ENCODE measurements around the gene MYO19. TPM values are rescaled to one million over a fixed set of nuclear protein-coding genes. Genes with fewer than 3 reads are reported as not detected.

The MYO19 gene
- total and polyA plus RNA-seq, 9 of the 15 experiments (the other 6 are each of a cell fraction or from before 2014, with no cell fraction given): 21.6 to 176 (median 129) TPM

DNA sequence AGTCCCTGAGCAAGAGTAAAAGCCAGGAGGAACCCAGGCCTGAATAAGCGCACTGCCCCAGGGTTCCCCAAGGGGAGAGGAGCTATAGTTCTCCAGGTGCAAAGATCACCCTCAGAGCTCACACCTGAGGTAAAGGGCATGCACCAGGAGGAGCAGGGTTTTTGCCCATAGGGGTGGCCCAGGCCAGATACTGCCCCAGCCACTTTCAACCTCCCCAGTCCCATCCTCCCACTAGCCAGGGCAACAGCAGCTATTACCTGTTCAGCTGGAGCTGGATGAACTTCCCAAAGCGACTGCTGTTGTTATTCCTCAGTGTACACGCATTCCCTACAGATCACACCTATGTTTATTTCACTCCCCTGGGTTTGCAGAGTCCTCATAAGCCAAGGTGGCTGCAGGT is 19.8 kb downstream of the MYO19 start (continued):
- TF ChIP-seq MAX (CRISPR knock-in tag; IDR thresholded peaks at IDR 0.05) (no peak), HDAC2 (IDR thresholded peaks at IDR 0.05) (no peak), ZNF57 (CRISPR knock-in tag; IDR thresholded peaks at IDR 0.05) (no peak), PTTG1 (tag; IDR thresholded peaks at IDR 0.05; ENCODE audit: low read depth) (no peak), ETV6 (IDR thresholded peaks at IDR 0.05; ENCODE audit: borderline replicate concordance in 1 of 2, low read depth in 2 of 2, low read length in 1 of 2) (no peak), ETV6 (CRISPR knock-in tag; IDR thresholded peaks at IDR 0.05; ENCODE audit: borderline replicate concordance) (no peak), SETDB1 (IDR thresholded peaks at IDR 0.05; ENCODE audit: low read length) (no peak)

GRCh38 chr17:36512641-36513040 is 22.0 kb downstream of the MYO19 start:
- H3K79me2 ChIP-seq (ENCODE audit: control insufficient read depth, insufficient read depth, low read length): no peaks in the 10 kb centered on the region
- 94% methylated on average over 5 of the region's 5 CpGs for WGBS (ENCODE audit: insufficient coverage, low coverage, missing lambda C conversion rate)
- no peak for FAIRE-seq
- no peak overlapping the region for H3K4me2 ChIP-seq (ENCODE audit: insufficient read depth, low read length)
- ChIA-PET CTCF (ENCODE audit: low intra/inter-chr PET ratio) (no interaction called here), POLR2A (interaction anchor here (0.6 kb wide), 1 partner anchor 963 kb away, joined by 3 read pairs; no protein-coding TSS in a partner anchor)
- peak in 1 of 4 experiments; percentile 9 for DNase-seq (ENCODE audit: extremely low read depth in 1 of 4, low spot score in 3 of 4)
- H3K9me1 ChIP-seq (ENCODE audit: control insufficient read depth, insufficient read depth, low read length): no peaks in the 10 kb centered on the region
- peaks cover 0 to 3% of the 10 kb centered on the region in 2 experiments; a peak in 1 of 5 replicates for H3K4me1 ChIP-seq (replicated peaks in 1 of 2; ENCODE audit: control insufficient read depth in 2 of 2, insufficient read depth in 2 of 2, low read length in 2 of 2)
- H3K4me3 ChIP-seq: no peak overlapping the region
- in situ Hi-C loops (cut with MboI): no loop called here
- no peak for ATAC-seq
- TF ChIP-seq ZNF57 (CRISPR knock-in tag; IDR thresholded peaks at IDR 0.05): no peak
- no peak for TF ChIP-seq STAG1 (CRISPR knock-in tag; IDR thresholded peaks at IDR 0.05; ENCODE audit: borderline replicate concordance)
- no peak for TF ChIP-seq ZBTB7A (IDR thresholded peaks at IDR 0.05; ENCODE audit: borderline replicate concordance, control insufficient read depth, low read depth, low read length)
- no peak for TF ChIP-seq CHD2 (IDR thresholded peaks at IDR 0.05; ENCODE audit: low read depth, low read length)
- peaks cover 6% of the 10 kb centered on the region; the same call in 1 of the 2 replicates for H4K20me1 ChIP-seq (replicated peaks; ENCODE audit: control insufficient read depth, insufficient read depth, low read length)
- no peaks in the 10 kb centered on the region for H3K27me3 ChIP-seq (ENCODE audit: control insufficient read depth in 2 of 2, insufficient read depth in 2 of 2, low read length in 2 of 2)
- intact Hi-C loops (cut with micrococcal nuclease): no loop called here
- BruUV-seq (replicated peaks): TSS peak; percentile 28
- peaks cover 95% of the 10 kb centered on the region for H3K36me3 ChIP-seq (ENCODE audit: control insufficient read depth, insufficient read depth, low read length)
- H3K27ac ChIP-seq (ENCODE audit: extremely low read depth, low read depth, low read length): no peak overlapping the region
- no peak overlapping the region for H2AFZ ChIP-seq (ENCODE audit: low read depth, low read length)
- no peaks in the 10 kb centered on the region for H3K9me3 ChIP-seq (replicated peaks; ENCODE audit: control insufficient read depth, insufficient read depth, low read depth, low read length)
- no peak overlapping the region for H3K9ac ChIP-seq (ENCODE audit: insufficient read depth in 1 of 2, low read depth in 2 of 2, low read length in 2 of 2)

All from K562 (cell line).